Measurements from ENCODE around the gene RPIA.

RPIA gene

GRCh38 chr2:88673363-88673762, 18.1 kb upstream of the RPIA start:
- no peak for ATAC-seq
- TF ChIP-seq TOX (CRISPR knock-in tag; IDR thresholded peaks at IDR 0.05; ENCODE audit: borderline replicate concordance) = no peak
- TF ChIP-seq BACH2 (CRISPR knock-in tag; IDR thresholded peaks at IDR 0.05; ENCODE audit: borderline replicate concordance) = no peak
- no peak for TF ChIP-seq ISL1 (CRISPR knock-in tag; IDR thresholded peaks at IDR 0.05)
- TF ChIP-seq ARNTL (CRISPR knock-in tag; IDR thresholded peaks at IDR 0.05; ENCODE audit: borderline replicate concordance, low read depth) = no peak
- TF ChIP-seq, protein P1, sequence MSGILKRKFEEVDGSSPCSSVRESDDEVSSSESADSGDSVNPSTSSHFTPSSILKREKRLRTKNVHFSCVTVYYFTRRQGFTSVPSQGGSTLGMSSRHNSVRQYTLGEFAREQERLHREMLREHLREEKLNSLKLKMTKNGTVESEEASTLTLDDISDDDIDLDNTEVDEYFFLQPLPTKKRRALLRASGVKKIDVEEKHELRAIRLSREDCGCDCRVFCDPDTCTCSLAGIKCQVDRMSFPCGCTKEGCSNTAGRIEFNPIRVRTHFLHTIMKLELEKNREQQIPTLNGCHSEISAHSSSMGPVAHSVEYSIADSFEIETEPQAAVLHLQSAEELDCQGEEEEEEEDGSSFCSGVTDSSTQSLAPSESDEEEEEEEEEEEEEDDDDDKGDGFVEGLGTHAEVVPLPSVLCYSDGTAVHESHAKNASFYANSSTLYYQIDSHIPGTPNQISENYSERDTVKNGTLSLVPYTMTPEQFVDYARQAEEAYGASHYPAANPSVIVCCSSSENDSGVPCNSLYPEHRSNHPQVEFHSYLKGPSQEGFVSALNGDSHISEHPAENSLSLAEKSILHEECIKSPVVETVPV (CRISPR knock-in tag; IDR thresholded peaks at IDR 0.05) = no peak

DNA sequence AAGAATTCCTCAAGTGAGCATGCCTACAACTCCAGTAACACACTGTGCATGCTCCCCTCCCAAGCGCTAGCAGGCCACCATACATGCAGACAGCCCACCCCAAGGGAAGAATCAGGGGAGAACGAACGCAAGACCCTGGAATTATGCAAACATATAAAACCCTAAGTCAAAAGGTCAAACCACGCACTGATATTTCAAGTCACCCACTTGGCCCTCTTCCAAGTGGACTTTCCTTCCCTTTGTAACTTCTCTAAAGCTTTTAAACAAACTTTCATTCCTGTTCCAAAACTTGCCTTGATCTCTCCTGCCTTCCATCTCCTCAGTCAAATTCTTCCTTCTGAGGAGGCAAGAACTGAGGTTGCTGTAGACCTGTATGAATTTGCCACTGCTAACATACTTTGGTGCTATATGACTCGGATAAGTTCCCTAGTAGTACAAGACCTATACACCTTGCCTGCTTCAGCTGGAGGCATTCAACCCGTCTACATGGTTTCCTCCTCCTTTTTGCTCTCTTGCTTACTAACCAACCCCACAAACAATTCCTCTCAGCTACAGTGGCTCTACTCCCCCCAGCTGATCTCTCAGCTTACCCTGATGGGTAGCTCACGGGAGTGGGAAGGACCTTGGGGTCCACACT, 11.1 kb upstream of the RPIA start:
- no peak for TF ChIP-seq CSDC2 (CRISPR knock-in tag; IDR thresholded peaks at IDR 0.05)
- no peak for TF ChIP-seq ZFP30 (CRISPR knock-in tag; IDR thresholded peaks at IDR 0.05)
- TF ChIP-seq TCF4 (CRISPR knock-in tag; IDR thresholded peaks at IDR 0.05; ENCODE audit: borderline replicate concordance) = no peak
- no peak for TF ChIP-seq GLIS3 (CRISPR knock-in tag; IDR thresholded peaks at IDR 0.05)
- no peak for ATAC-seq

DNA sequence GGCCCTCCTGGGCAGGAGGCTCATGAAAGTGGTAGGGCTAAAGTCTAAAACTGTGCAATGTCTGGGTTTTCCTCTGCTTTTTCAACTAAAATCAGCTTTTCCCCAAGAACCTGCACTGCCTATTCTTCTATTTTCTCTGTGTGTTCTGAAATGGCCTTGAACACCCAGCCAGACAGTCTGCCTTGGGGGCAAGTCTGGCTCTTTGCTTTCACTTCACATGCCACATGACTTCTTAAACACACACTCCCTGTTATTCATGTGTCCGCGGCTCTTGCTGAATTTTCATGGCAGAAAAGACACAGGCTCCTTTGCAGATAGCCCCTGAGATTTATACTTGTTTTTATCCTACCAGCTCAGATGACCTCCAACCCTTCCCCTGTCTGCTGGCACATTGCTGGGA, 10.6 kb upstream of the RPIA start:
- no peak for ATAC-seq
- TF ChIP-seq ZNF70 (CRISPR knock-in tag; IDR thresholded peaks at IDR 0.05) (no peak), TOX (CRISPR knock-in tag; IDR thresholded peaks at IDR 0.05; ENCODE audit: borderline replicate concordance) (no peak), CSDC2 (CRISPR knock-in tag; IDR thresholded peaks at IDR 0.05) (no peak), BACH2 (CRISPR knock-in tag; IDR thresholded peaks at IDR 0.05; ENCODE audit: borderline replicate concordance) (no peak), PPARA (CRISPR knock-in tag; IDR thresholded peaks at IDR 0.05; ENCODE audit: borderline replicate concordance) (no peak), RARB (CRISPR knock-in tag; IDR thresholded peaks at IDR 0.05) (no peak), ISL1 (CRISPR knock-in tag; IDR thresholded peaks at IDR 0.05) (no peak), ZNF8 (CRISPR knock-in tag; IDR thresholded peaks at IDR 0.05) (no peak), PATZ1 (CRISPR knock-in tag; IDR thresholded peaks at IDR 0.05; ENCODE audit: borderline replicate concordance) (no peak), ESRRG (CRISPR knock-in tag; IDR thresholded peaks at IDR 0.05) (no peak), ZFP30 (CRISPR knock-in tag; IDR thresholded peaks at IDR 0.05) (no peak), ZC3H10 (CRISPR knock-in tag; IDR thresholded peaks at IDR 0.05) (no peak), ZNF565 (CRISPR knock-in tag; conservative IDR thresholded peaks at IDR 0.05; ENCODE audit: low read depth) (no peak), TSHZ2 (CRISPR knock-in tag; IDR thresholded peaks at IDR 0.05) (no peak), CREB5 (CRISPR knock-in tag; IDR thresholded peaks at IDR 0.05; ENCODE audit: low read depth) (no peak), ARNTL (CRISPR knock-in tag; IDR thresholded peaks at IDR 0.05; ENCODE audit: borderline replicate concordance, low read depth) (no peak), OSR1 (CRISPR knock-in tag; IDR thresholded peaks at IDR 0.05) (no peak), SNAI2 (CRISPR knock-in tag; IDR thresholded peaks at IDR 0.05) (no peak)
- TF ChIP-seq, protein P1 (CRISPR knock-in tag; IDR thresholded peaks at IDR 0.05) = no peak

All from SK-N-SH treated with all-trans-retinoic acid at 6 μM for 48 hours (cell line).